GM12878 (cell line): ENCODE data around the gene SUGCT.

Experiments used
- CBX3 ChIP-seq: fragments of 200-600 bp; sonication (generic); IDR thresholded peaks from 2 replicates; pipeline ENCODE4 v1.6.1; 2016; ENCODE audit warnings: low read depth, borderline replicate concordance
- CTCF ChIP-seq, 3 experiments: IDR thresholded peaks in 2 of 3; conservative IDR thresholded peaks in 1 of 3; 2 replicates each; pipeline ENCODE4 v1.5.1; 2011; ENCODE audit warnings: low read depth in 3 of 3, low read length in 3 of 3, mild to moderate bottlenecking in 3 of 3, control low read depth in 2 of 3, moderate library complexity in 2 of 3, inconsistent platforms in 1 of 3, mixed read lengths in 1 of 3; ENCODE audit not compliant: control insufficient read depth in 2 of 3, insufficient read depth in 1 of 3; ENCODE audit errors: extremely low read depth in 1 of 3

DNA sequence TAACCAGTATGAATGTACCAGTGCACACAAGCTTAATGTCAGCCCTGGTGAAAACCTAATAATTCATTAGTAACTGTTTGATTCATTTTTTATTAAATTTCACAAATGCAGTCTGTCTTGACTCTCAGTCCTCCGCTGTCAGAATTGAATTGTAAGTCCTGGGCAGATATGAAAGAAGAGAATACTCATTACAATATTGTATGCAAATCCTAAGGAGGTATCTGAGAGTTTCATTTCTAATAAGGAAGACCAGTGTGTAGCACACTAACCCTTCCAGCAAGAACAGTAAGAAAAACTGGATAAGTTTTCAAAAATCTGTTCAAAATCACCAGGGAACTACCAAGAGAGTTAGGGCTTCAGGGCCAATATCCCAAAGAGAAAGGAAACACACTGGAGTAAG lies 652.1 kb downstream of the SUGCT start:
- TF ChIP-seq CTCF (IDR thresholded peaks at IDR 0.05 in 2 of 3, conservative IDR thresholded peaks at IDR 0.05 in 1 of 3; ENCODE audit: control insufficient read depth in 2 of 3, extremely low read depth in 1 of 3, insufficient read depth in 1 of 3, low read depth in 3 of 3, low read length in 3 of 3): no peak
- no peak for TF ChIP-seq CBX3
